ENCODE data around the gene BCL11A. TPM values are rescaled to one million over a fixed set of nuclear protein-coding genes. Genes with fewer than 3 reads are reported as not detected.

BCL11A gene
- total and polyA plus RNA-seq, 2 of the 13 experiments (the other 11 are each of a cell fraction or from before 2014, with no cell fraction given): not detected

DNA sequence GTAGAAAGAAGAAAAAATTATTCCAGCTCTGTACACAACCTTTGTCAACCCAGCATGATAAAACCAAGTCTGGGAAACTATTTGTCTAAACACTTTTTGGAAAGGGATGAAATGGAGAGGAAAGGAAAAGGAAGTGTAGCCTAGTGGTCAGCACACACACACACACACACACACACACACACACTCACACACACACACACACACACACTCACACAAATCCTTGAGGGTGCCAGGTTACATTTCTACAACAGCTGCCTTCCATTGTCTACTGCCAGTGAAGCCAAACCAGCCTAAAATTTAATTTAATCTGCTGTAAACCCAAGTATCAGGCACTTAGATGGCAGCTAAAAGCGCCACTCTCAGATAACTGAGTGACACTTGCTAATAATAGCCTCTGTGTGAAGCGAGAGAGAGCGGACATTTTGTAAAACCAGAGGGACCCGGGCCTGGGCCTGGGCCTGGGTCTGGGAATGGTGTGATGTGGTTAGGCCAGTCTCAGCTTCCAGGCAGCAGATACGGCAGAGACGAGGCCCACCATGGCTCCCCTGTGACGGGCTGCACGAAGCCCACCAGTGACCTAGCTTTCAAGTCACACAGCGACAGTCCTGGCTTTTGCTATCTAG is 32.4 kb downstream of the BCL11A start (continued):
- TF ChIP-seq, protein P1, sequence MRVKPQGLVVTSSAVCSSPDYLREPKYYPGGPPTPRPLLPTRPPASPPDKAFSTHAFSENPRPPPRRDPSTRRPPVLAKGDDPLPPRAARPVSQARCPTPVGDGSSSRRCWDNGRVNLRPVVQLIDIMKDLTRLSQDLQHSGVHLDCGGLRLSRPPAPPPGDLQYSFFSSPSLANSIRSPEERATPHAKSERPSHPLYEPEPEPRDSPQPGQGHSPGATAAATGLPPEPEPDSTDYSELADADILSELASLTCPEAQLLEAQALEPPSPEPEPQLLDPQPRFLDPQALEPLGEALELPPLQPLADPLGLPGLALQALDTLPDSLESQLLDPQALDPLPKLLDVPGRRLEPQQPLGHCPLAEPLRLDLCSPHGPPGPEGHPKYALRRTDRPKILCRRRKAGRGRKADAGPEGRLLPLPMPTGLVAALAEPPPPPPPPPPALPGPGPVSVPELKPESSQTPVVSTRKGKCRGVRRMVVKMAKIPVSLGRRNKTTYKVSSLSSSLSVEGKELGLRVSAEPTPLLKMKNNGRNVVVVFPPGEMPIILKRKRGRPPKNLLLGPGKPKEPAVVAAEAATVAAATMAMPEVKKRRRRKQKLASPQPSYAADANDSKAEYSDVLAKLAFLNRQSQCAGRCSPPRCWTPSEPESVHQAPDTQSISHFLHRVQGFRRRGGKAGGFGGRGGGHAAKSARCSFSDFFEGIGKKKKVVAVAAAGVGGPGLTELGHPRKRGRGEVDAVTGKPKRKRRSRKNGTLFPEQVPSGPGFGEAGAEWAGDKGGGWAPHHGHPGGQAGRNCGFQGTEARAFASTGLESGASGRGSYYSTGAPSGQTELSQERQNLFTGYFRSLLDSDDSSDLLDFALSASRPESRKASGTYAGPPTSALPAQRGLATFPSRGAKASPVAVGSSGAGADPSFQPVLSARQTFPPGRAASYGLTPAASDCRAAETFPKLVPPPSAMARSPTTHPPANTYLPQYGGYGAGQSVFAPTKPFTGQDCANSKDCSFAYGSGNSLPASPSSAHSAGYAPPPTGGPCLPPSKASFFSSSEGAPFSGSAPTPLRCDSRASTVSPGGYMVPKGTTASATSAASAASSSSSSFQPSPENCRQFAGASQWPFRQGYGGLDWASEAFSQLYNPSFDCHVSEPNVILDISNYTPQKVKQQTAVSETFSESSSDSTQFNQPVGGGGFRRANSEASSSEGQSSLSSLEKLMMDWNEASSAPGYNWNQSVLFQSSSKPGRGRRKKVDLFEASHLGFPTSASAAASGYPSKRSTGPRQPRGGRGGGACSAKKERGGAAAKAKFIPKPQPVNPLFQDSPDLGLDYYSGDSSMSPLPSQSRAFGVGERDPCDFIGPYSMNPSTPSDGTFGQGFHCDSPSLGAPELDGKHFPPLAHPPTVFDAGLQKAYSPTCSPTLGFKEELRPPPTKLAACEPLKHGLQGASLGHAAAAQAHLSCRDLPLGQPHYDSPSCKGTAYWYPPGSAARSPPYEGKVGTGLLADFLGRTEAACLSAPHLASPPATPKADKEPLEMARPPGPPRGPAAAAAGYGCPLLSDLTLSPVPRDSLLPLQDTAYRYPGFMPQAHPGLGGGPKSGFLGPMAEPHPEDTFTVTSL (CRISPR knock-in tag; IDR thresholded peaks at IDR 0.05; ENCODE audit: borderline replicate concordance): no peak
- TF ChIP-seq REPIN1 (CRISPR knock-in tag; IDR thresholded peaks at IDR 0.05; ENCODE audit: borderline replicate concordance, low read depth): no peak
- TF ChIP-seq, protein P2, sequence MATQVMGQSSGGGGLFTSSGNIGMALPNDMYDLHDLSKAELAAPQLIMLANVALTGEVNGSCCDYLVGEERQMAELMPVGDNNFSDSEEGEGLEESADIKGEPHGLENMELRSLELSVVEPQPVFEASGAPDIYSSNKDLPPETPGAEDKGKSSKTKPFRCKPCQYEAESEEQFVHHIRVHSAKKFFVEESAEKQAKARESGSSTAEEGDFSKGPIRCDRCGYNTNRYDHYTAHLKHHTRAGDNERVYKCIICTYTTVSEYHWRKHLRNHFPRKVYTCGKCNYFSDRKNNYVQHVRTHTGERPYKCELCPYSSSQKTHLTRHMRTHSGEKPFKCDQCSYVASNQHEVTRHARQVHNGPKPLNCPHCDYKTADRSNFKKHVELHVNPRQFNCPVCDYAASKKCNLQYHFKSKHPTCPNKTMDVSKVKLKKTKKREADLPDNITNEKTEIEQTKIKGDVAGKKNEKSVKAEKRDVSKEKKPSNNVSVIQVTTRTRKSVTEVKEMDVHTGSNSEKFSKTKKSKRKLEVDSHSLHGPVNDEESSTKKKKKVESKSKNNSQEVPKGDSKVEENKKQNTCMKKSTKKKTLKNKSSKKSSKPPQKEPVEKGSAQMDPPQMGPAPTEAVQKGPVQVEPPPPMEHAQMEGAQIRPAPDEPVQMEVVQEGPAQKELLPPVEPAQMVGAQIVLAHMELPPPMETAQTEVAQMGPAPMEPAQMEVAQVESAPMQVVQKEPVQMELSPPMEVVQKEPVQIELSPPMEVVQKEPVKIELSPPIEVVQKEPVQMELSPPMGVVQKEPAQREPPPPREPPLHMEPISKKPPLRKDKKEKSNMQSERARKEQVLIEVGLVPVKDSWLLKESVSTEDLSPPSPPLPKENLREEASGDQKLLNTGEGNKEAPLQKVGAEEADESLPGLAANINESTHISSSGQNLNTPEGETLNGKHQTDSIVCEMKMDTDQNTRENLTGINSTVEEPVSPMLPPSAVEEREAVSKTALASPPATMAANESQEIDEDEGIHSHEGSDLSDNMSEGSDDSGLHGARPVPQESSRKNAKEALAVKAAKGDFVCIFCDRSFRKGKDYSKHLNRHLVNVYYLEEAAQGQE (IDR thresholded peaks at IDR 0.05; ENCODE audit: borderline replicate concordance in 1 of 2, low read depth in 1 of 2, low read length in 2 of 2): no peak
- TF ChIP-seq ZNF569 (CRISPR knock-in tag; IDR thresholded peaks at IDR 0.05; ENCODE audit: borderline replicate concordance): no peak
- no peak for TF ChIP-seq FOXK2 (IDR thresholded peaks at IDR 0.05)
- no peak for TF ChIP-seq SMAD9 (CRISPR knock-in tag; IDR thresholded peaks at IDR 0.05)
- TF ChIP-seq, protein P3, sequence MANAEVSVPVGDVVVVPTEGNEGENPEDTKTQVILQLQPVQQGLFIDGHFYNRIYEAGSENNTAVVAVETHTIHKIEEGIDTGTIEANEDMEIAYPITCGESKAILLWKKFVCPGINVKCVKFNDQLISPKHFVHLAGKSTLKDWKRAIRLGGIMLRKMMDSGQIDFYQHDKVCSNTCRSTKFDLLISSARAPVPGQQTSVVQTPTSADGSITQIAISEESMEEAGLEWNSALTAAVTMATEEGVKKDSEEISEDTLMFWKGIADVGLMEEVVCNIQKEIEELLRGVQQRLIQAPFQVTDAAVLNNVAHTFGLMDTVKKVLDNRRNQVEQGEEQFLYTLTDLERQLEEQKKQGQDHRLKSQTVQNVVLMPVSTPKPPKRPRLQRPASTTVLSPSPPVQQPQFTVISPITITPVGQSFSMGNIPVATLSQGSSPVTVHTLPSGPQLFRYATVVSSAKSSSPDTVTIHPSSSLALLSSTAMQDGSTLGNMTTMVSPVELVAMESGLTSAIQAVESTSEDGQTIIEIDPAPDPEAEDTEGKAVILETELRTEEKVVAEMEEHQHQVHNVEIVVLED (CRISPR knock-in tag; IDR thresholded peaks at IDR 0.05; ENCODE audit: borderline replicate concordance): no peak
- TF ChIP-seq ZNF564 (CRISPR knock-in tag; IDR thresholded peaks at IDR 0.05): no peak
- no peak for TF ChIP-seq ARHGAP35 (CRISPR knock-in tag; IDR thresholded peaks at IDR 0.05; ENCODE audit: borderline replicate concordance)
- TF ChIP-seq, protein P4, sequence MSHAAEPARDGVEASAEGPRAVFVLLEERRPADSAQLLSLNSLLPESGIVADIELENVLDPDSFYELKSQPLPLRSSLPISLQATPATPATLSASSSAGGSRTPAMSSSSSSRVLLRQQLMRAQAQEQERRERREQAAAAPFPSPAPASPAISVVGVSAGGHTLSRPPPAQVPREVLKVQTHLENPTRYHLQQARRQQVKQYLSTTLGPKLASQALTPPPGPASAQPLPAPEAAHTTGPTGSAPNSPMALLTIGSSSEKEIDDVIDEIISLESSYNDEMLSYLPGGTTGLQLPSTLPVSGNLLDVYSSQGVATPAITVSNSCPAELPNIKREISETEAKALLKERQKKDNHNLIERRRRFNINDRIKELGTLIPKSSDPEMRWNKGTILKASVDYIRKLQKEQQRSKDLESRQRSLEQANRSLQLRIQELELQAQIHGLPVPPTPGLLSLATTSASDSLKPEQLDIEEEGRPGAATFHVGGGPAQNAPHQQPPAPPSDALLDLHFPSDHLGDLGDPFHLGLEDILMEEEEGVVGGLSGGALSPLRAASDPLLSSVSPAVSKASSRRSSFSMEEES (CRISPR knock-in tag; IDR thresholded peaks at IDR 0.05): no peak
- no peak for TF ChIP-seq ZNF713 (CRISPR knock-in tag; IDR thresholded peaks at IDR 0.05)
- TF ChIP-seq, protein P5, sequence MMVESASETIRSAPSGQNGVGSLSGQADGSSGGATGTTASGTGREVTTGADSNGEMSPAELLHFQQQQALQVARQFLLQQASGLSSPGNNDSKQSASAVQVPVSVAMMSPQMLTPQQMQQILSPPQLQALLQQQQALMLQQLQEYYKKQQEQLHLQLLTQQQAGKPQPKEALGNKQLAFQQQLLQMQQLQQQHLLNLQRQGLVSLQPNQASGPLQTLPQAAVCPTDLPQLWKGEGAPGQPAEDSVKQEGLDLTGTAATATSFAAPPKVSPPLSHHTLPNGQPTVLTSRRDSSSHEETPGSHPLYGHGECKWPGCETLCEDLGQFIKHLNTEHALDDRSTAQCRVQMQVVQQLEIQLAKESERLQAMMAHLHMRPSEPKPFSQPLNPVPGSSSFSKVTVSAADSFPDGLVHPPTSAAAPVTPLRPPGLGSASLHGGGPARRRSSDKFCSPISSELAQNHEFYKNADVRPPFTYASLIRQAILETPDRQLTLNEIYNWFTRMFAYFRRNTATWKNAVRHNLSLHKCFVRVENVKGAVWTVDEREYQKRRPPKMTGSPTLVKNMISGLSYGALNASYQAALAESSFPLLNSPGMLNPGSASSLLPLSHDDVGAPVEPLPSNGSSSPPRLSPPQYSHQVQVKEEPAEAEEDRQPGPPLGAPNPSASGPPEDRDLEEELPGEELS (CRISPR knock-in tag; IDR thresholded peaks at IDR 0.05): no peak
- TF ChIP-seq ETV5 (CRISPR knock-in tag; IDR thresholded peaks at IDR 0.05; ENCODE audit: borderline replicate concordance): no peak

All from HepG2 (cell line).